ENCODE data around the gene CRELD2. TPM values are rescaled to one million over a fixed set of nuclear protein-coding genes. Genes with fewer than 3 reads are reported as not detected.

Gene CRELD2
- total RNA-seq, 1 donor from 2014 or later = 13.0 TPM

DNA sequence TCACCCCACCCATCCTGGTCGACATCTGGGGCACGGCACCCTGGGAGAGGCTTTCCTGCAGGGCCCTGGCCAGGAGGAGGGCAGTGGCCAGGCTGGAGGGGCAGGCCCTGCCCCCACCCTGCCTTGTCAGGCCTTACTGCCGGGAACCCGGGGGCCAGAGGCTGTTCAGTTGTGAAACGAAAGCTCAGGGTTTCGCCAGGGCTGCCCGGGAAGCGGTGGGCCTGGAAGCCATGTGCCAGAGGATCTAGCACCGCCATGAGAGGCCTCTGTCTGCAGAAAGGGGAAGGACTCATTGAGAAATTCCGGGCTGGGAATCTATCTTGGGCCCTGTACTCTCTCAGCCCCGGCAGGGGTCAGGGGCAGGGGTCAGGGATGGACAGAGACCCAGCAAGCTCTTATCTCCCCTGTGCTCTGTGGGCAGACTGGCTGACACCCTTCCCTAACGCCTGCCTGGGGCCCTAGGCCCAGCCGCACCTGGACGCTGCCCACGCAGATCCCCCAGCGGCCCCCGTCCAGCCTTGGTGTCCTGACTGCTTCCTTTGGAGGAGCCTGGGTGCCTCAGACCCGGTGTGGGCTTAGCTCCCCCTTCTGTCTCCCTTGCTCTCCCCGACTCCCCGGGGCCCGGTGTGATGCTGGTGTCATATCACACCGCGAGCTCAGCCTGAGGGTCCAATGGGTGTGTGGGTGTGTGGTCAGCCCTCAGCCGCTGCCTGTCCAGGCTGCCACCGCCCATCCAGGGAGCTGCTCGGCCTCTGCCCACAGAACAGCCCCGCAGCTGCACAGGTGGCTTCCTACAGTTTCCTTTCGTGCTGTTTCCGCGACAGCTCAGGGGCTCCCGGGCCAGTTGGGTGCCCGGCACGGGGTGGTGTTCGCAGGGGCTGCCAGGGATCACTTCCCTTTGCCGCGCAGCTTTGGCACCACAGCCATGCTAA is 48.6 kb downstream of the CRELD2 start:
- Histone ChIP-seq H3K9ac (ENCODE audit: low read depth in 1 of 3, low read length in 3 of 3) (peak overlapping the region; percentile 79 to 85 (median 82)), H3K4me3 (ENCODE audit: low read length in 3 of 3) (peak overlapping the region; percentile 43 to 76 (median 57)), H3K27ac (ENCODE audit: low read depth, low read length) (peak overlapping the region; percentile 90), H3K4me1 (ENCODE audit: control insufficient read depth in 3 of 3, insufficient read depth in 3 of 3, low read length in 3 of 3) (peaks cover 65 to 88% (median 87%) of the 10 kb centered on the region in 3 donors), H3K27me3 (ENCODE audit: control insufficient read depth in 3 of 3, insufficient read depth in 3 of 3, low read length in 3 of 3) (no peaks in the 10 kb centered on the region), H3K9me3 (ENCODE audit: control insufficient read depth in 3 of 3, low read length in 3 of 3) (no peaks in the 10 kb centered on the region), H3K36me3 (ENCODE audit: control insufficient read depth in 3 of 3, insufficient read depth in 3 of 3, low read length in 3 of 3) (peaks cover 15 to 20% (median 16%) of the 10 kb centered on the region in 3 donors)

DNA sequence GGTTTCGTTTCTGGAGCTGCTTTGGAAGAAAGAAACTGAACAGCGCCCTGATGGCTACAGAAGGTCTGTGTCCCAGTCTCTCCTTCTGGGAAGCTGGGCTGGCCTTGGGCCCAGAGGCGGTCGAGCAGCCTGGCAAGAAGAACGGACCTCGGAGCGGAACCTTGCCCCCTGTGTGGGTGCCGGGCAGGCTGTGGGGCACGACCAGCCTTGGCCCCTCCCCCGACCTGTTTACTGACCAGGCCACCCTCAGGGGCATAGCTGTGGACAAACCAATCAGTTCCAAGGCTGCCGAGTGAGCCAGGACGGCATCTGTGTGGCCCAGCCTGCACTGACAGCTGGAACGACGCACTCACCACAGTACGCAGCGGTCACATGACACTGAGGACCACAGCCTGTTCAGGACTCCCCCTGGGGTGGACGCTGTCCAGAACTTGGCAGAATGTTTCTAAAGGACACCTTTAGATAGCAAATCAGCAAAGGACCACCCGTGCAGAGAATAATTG is 49.3 kb downstream of the CRELD2 start:
- H3K36me3 ChIP-seq (ENCODE audit: control insufficient read depth in 3 of 3, insufficient read depth in 3 of 3, low read length in 3 of 3) = peaks cover 12 to 18% (median 14%) of the 10 kb centered on the region in 3 donors
- peak overlapping the region; percentile 90 for H3K27ac ChIP-seq (ENCODE audit: low read depth, low read length)
- no peaks in the 10 kb centered on the region for H3K27me3 ChIP-seq (ENCODE audit: control insufficient read depth in 3 of 3, insufficient read depth in 3 of 3, low read length in 3 of 3)
- H3K9me3 ChIP-seq (ENCODE audit: control insufficient read depth in 3 of 3, low read length in 3 of 3) = no peaks in the 10 kb centered on the region
- peak overlapping the region; percentile 79 to 85 (median 82) for H3K9ac ChIP-seq (ENCODE audit: low read depth in 1 of 3, low read length in 3 of 3)
- peak overlapping the region; percentile 43 to 76 (median 57) for H3K4me3 ChIP-seq (ENCODE audit: low read length in 3 of 3)
- H3K4me1 ChIP-seq (ENCODE audit: control insufficient read depth in 3 of 3, insufficient read depth in 3 of 3, low read length in 3 of 3) = peaks cover 63 to 87% (median 84%) of the 10 kb centered on the region in 3 donors

DNA sequence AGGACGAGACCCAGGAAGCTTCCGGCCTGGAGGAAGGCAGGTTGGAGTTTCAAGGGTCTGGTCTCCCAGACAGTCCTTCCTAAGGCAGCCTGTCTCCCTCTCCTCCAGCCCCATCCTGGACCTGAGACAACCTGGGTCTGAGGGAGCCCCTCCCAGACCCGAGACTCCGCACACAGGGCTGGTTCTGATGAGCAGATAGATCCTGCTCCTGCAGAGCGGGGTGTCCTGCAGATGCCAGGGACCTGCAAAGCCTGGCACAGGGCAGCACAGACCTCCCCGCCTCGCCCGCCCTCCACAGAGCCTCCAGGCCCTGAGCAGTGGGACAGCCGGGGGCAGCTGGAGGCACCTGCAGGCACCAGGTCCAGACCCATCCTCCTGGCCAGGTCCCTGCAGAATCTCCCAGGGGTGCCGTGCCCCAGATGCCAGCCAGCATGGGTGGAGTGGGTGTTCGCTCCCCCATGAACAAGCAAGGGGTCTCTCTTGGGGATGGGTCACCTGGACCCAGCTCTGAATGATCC is 49.9 kb downstream of the CRELD2 start:
- H3K4me1 ChIP-seq (ENCODE audit: control insufficient read depth in 3 of 3, insufficient read depth in 3 of 3, low read length in 3 of 3) = peaks cover 56 to 84% (median 78%) of the 10 kb centered on the region in 3 donors
- no peak overlapping the region for H3K4me3 ChIP-seq (ENCODE audit: low read length in 3 of 3)
- peaks cover 5 to 12% (median 8%) of the 10 kb centered on the region in 3 donors for H3K36me3 ChIP-seq (ENCODE audit: control insufficient read depth in 3 of 3, insufficient read depth in 3 of 3, low read length in 3 of 3)
- H3K9ac ChIP-seq (ENCODE audit: low read depth in 1 of 3, low read length in 3 of 3) = peak overlapping the region in 2 of 3 donors; percentile 82 to 85
- H3K27me3 ChIP-seq (ENCODE audit: control insufficient read depth in 3 of 3, insufficient read depth in 3 of 3, low read length in 3 of 3) = no peaks in the 10 kb centered on the region
- peak overlapping the region; percentile 90 for H3K27ac ChIP-seq (ENCODE audit: low read depth, low read length)
- no peaks in the 10 kb centered on the region for H3K9me3 ChIP-seq (ENCODE audit: control insufficient read depth in 3 of 3, low read length in 3 of 3)

DNA sequence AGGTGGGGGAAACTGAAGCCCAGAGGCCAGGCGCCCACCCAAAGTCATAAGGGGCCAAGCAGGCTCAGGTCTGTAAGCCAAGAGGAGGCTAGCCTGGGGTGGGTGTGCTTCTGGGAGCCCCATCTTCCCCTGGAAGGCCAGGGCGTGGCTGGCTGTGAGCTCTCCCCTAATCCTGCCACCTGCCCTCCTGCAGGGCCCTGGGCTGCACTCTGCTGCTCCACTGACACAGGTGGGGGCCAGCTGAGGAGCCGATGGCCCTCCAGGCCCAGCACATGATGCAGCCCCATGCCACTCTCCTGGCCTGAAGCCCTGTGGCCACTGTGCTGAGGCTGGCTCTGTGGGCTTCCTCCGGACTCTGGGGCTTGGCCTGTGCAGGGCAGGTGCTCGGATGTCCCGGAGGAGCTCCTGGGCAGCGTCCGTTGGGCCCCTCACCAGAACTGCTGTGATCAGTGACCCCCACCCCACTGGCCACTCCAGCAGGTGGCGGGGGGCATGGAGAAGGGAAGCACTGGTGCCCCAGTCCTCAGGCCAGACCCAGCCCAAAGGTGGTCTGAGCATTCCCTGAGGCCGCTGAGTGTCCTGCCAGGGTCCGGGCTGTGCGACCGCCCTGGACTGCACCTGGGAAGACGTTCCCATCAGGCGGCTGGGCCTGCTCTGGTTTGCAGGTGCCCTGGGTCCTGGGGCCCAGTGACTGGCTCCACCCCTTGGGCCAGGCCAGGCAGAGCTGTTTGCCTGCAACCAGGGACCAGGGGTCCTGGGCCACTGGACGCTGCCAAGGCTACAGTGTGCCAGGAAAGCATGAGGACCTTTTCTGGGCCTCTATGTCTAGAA is 50.6 kb downstream of the CRELD2 start:
- Histone ChIP-seq H3K36me3 (ENCODE audit: control insufficient read depth in 3 of 3, insufficient read depth in 3 of 3, low read length in 3 of 3) (peaks cover 3 to 8% (median 5%) of the 10 kb centered on the region in 3 donors), H3K27me3 (ENCODE audit: control insufficient read depth in 3 of 3, insufficient read depth in 3 of 3, low read length in 3 of 3) (no peaks in the 10 kb centered on the region), H3K9ac (ENCODE audit: low read depth in 1 of 3, low read length in 3 of 3) (peak overlapping the region in 1 of 3 donors; percentile 69), H3K9me3 (ENCODE audit: control insufficient read depth in 3 of 3, low read length in 3 of 3) (no peaks in the 10 kb centered on the region), H3K4me3 (ENCODE audit: low read length in 3 of 3) (no peak overlapping the region), H3K4me1 (ENCODE audit: control insufficient read depth in 3 of 3, insufficient read depth in 3 of 3, low read length in 3 of 3) (peaks cover 50 to 78% (median 71%) of the 10 kb centered on the region in 3 donors), H3K27ac (ENCODE audit: low read depth, low read length) (peak overlapping the region; percentile 90)

DNA sequence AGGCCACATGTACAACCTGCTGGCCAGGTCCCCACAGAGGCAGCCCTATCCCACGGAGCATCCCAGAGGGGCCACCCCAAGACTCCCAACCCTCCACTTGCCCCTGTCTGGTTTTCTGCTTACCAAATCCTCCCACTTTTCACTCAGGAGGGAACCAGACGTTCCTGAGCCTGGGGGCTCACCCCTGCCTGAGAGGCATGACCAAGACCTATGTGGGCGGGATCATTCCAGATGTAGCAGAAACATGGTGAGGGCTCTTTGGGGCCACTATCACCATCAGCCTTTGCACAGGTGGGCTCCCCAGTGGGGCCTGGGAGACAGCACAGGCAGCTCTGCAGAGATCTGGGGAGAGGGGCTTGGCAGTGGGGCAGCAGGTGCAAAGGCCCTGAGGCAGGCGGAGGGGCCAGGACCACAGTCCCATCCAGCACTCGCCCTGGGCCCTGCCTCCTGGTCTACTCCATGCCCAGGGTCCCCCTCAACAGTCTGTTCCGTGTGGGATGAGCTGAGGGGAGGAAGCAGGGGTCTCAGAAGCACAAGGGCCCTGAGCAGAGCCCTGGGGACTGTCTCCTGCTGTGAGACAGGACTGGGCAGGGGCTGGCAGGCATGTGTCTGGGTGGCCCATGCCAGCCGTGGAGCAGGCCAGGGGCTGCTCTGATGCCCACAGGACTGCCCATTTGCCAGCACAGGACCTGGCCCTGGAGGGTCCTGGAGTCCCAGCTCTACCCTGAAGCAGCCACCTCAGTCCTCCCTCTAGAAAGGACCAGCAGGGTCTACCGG is 51.5 kb downstream of the CRELD2 start:
- peaks cover 0 to 3% (median 0%) of the 10 kb centered on the region in 3 donors for H3K36me3 ChIP-seq (ENCODE audit: control insufficient read depth in 3 of 3, insufficient read depth in 3 of 3, low read length in 3 of 3)
- peak overlapping the region in 2 of 3 donors; percentile 4 to 70 for H3K9ac ChIP-seq (ENCODE audit: low read depth in 1 of 3, low read length in 3 of 3)
- H3K9me3 ChIP-seq (ENCODE audit: control insufficient read depth in 3 of 3, low read length in 3 of 3) = no peaks in the 10 kb centered on the region
- peaks cover 42 to 69% (median 62%) of the 10 kb centered on the region in 3 donors for H3K4me1 ChIP-seq (ENCODE audit: control insufficient read depth in 3 of 3, insufficient read depth in 3 of 3, low read length in 3 of 3)
- H3K27me3 ChIP-seq (ENCODE audit: control insufficient read depth in 3 of 3, insufficient read depth in 3 of 3, low read length in 3 of 3) = no peaks in the 10 kb centered on the region
- H3K4me3 ChIP-seq (ENCODE audit: low read length in 3 of 3) = no peak overlapping the region
- H3K27ac ChIP-seq (ENCODE audit: low read depth, low read length) = peak overlapping the region; percentile 79

DNA sequence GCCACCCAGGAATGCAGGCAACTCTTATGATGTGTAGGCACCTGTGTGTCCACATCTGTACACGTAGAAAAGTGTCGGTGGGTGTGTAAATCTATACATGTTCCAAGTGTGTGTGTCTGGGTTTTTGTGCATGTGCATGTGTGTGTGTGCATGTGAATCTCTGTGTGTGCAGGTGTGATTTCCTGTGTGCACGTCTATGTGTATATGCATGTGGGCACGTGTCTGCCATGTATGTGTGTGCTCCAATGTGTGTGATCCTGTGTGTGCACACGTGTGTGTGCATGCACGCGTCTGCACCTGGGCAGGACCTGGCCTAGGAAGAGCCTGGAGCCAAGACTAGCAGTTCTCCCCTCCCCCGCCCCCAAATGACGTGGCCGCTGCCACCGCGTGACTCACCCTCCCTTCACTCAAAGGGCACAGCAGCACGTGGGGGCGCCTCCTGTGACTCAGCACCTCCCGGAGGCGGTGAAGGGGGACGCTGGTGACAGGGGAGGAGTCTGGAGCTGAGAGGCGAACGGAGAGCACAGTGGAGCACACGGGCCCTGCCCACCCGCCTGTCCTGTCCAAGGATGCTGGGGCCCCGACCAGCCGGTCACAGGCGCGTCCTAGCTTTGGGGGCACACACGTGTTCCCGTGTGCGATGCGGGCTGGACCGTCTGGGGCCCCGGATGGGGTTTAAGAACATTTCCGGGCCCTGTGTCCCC is 52.2 kb downstream of the CRELD2 start:
- no peaks in the 10 kb centered on the region for H3K27me3 ChIP-seq (ENCODE audit: control insufficient read depth in 3 of 3, insufficient read depth in 3 of 3, low read length in 3 of 3)
- H3K9me3 ChIP-seq (ENCODE audit: control insufficient read depth in 3 of 3, low read length in 3 of 3) = no peaks in the 10 kb centered on the region
- H3K36me3 ChIP-seq (ENCODE audit: control insufficient read depth in 3 of 3, insufficient read depth in 3 of 3, low read length in 3 of 3) = no peaks in the 10 kb centered on the region
- peak overlapping the region in 2 of 3 donors; percentile 47 to 67 for H3K4me3 ChIP-seq (ENCODE audit: low read length in 3 of 3)
- H3K27ac ChIP-seq (ENCODE audit: low read depth, low read length) = peak overlapping the region; percentile 79
- H3K4me1 ChIP-seq (ENCODE audit: control insufficient read depth in 3 of 3, insufficient read depth in 3 of 3, low read length in 3 of 3) = peaks cover 35 to 66% (median 55%) of the 10 kb centered on the region in 3 donors
- H3K9ac ChIP-seq (ENCODE audit: low read depth in 1 of 3, low read length in 3 of 3) = peak overlapping the region in 2 of 3 donors; percentile 57 to 80

DNA sequence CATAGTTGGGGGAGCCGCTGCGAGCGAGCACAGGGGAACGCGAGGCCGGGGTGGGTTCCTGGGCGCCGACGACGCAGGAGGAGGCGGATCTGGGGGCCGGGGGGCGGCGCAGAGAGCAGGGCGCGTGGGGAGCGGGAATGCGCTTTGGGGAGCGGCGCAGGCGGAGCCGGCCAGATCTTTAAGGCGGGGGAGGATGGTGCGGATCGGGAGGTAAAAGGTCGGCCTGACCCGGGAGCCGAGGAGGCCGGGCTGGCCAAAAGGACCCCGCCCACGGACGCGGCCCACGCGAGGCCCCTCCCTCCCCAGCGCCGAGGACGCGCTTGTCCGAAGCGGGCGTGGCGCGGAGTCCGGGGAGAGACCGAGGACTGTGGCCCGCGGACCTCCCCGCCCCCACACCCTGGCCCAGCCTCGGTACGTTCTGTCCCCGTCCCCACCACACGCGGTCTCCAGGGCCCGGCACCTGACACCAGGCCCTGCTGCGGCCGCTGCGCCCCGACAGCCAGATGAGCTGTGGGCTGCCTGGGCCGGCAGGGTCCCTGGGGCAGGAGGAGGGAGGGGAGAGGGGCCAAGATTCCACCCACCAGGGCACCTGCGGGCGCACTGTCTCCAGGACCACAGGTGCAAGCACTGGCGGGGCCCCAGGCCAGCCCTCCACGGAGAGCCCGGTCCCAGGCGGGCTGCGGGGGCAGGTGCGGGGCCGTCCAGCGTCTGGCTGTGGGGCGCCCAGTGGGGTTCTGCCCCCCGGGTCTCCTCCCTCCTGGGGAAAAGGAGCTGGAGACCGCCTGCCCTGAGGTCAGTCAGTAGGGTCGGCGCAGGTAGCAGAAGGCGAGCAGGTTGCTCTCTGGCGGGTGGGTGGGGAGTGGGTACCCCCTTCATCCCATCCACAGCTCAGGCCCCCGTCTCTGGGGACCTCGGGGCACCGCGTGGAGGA is 53.1 kb downstream of the CRELD2 start:
- Histone ChIP-seq H3K4me1 (ENCODE audit: control insufficient read depth in 3 of 3, insufficient read depth in 3 of 3, low read length in 3 of 3) (peaks cover 31 to 59% (median 48%) of the 10 kb centered on the region in 3 donors), H3K9ac (ENCODE audit: low read depth in 1 of 3, low read length in 3 of 3) (peak overlapping the region in 2 of 3 donors; percentile 57 to 80), H3K36me3 (ENCODE audit: control insufficient read depth in 3 of 3, insufficient read depth in 3 of 3, low read length in 3 of 3) (no peaks in the 10 kb centered on the region), H3K9me3 (ENCODE audit: control insufficient read depth in 3 of 3, low read length in 3 of 3) (no peaks in the 10 kb centered on the region), H3K4me3 (ENCODE audit: low read length in 3 of 3) (peak overlapping the region in 2 of 3 donors; percentile 47 to 67), H3K27me3 (ENCODE audit: control insufficient read depth in 3 of 3, insufficient read depth in 3 of 3, low read length in 3 of 3) (no peaks in the 10 kb centered on the region), H3K27ac (ENCODE audit: low read depth, low read length) (peak overlapping the region; percentile 79)
